GM21515 (cell line): ENCODE measurements around the gene JUP.

ENCODE experiments used
- ATAC-seq: cut with Tn5 transposase; IDR thresholded peaks from one replicate; pipeline ENCODE4 v1.9.1; 2021; ENCODE audit not compliant: unreplicated experiment

The JUP gene

GRCh38 chr17:41724476-41725050 is 61.9 kb downstream of the JUP start:
- ATAC-seq: no peak

GRCh38 chr17:41723801-41724475 is 62.6 kb downstream of the JUP start:
- no peak for ATAC-seq

GRCh38 chr17:41722231-41722630 is 64.3 kb downstream of the JUP start:
- ATAC-seq: no peak

GRCh38 chr17:41718287-41718645 is 68.2 kb downstream of the JUP start:
- ATAC-seq: no peak

GRCh38 chr17:41717408-41718286 is 68.9 kb downstream of the JUP start:
- ATAC-seq: no peak

- ATAC-seq: no peak
These were observed 74.7 kb downstream of the JUP start, which contains the start of gene GAST for GRCh38 chr17:41711669-41712400. Gene GAST, plus strand, starts transcription at chr17:41712331. Its CDS starts 3,106 bp downstream, at chr17:41715437.

- no peak for ATAC-seq
These were observed 75.9 kb downstream of the JUP start for GRCh38 chr17:41710472-41711090.

GRCh38 chr17:41707803-41708669 is 78.5 kb downstream of the JUP start:
- ATAC-seq: no peak

GRCh38 chr17:41705271-41705991 is 81.1 kb downstream of the JUP start:
- ATAC-seq: no peak
